ENCODE results near the gene LEFTY2.

DNA sequence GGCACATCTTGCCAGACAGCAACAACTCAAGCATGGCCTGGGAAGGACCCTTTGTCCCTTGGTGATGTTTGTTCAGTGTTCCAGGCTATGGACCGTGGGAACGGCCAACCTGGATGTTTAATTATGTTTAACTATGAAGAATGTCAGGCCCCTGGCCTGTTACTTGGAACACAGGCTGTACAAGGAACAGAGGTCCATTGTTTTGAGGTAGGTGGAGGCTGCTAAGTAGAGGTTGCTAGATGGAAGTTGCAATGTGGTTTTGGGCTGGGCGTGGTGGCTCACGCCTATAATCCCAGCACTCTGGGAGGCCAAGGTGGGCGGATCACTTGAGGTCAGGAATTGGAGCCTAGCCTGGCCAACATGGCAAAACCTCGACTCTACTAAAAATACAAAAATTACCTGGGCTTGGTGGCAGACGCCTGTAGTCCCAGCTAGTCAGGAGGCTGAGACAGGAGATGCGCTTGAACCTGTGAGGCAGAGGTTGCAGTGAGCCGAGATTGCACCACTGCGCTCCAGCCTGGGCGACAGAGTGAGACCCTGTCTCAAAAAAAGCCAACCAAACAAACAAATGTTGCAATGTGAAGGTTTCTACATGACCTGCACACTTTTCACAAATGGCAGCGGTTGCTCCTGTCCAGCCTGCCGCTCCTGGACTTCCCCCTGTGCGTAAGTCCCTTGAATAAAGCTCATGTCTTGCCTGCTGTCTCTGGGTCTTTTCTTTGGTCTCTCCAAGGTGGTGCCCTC is 49.6 kb downstream of the LEFTY2 start:
- no peak for TF ChIP-seq CTCF (conservative IDR thresholded peaks at IDR 0.05)
- TF ChIP-seq ZFX (IDR thresholded peaks at IDR 0.05): no peak

Measured in C4-2B (cell line).